HL-60 (cell line): ENCODE data around the gene MOBP.

Source experiments
- DNase-seq, 2 experiments: peaks; one replicate each; pipeline ENCODE4 v3.0.0-alpha.2; 2010 to 2020; ENCODE audit warnings: low read depth in 1 of 2, low spot score in 1 of 2
- H3K27ac ChIP-seq: fragments of 250-450 bp; sonication (Bioruptor Pico); replicated peaks from 2 replicates; pipeline ENCODE4 v1.5.1; 2020; ENCODE audit warnings: mild to moderate bottlenecking, moderate library complexity
- H3K27me3 ChIP-seq: fragments of 250-450 bp; sonication (Bioruptor Pico); 2 replicates; pipeline ENCODE4 v1.5.1; 2021; ENCODE audit warnings: mild to moderate bottlenecking, moderate library complexity; ENCODE audit not compliant: insufficient read depth, poor library complexity, severe bottlenecking
- H3K4me3 ChIP-seq: replicated peaks from 2 replicates; pipeline ENCODE4 v1.5.1; 2011; ENCODE audit warnings: mild to moderate bottlenecking, control low read depth, low read length; ENCODE audit not compliant: insufficient read depth
- CTCF ChIP-seq: IDR thresholded peaks from one replicate; pipeline ENCODE4 v1.5.1; 2011; ENCODE audit warnings: low read length, control low read depth, inconsistent platforms; ENCODE audit not compliant: insufficient read depth
- GABPA ChIP-seq: IDR thresholded peaks from 2 replicates; pipeline ENCODE4 v1.6.1; 2012; ENCODE audit warnings: low read depth
- POLR2AphosphoS5 ChIP-seq: IDR thresholded peaks from 2 replicates; pipeline ENCODE4 v1.6.1; 2012; ENCODE audit warnings: low read depth
- REST ChIP-seq: IDR thresholded peaks from 2 replicates; pipeline ENCODE4 v1.6.1; 2012; ENCODE audit warnings: low read depth; ENCODE audit not compliant: insufficient replicate concordance
- SPI1 ChIP-seq: IDR thresholded peaks from 2 replicates; pipeline ENCODE4 v1.6.1; 2012; ENCODE audit warnings: low read depth, mild to moderate bottlenecking, borderline replicate concordance

The MOBP gene

GRCh38 chr3:39428745-39429201 lies 38.7 kb upstream of the MOBP start:
- DNase-seq = no peak
- no peak overlapping the region for H3K27ac ChIP-seq
- H3K27me3 ChIP-seq = no peaks in the 10 kb centered on the region
- H3K4me3 ChIP-seq = no peak overlapping the region
- no peak for TF ChIP-seq SPI1
- no peak for TF ChIP-seq CTCF
- no peak for TF ChIP-seq REST
- no peak for TF ChIP-seq POLR2AphosphoS5

GRCh38 chr3:39429466-39429865 lies 38.0 kb upstream of the MOBP start:
- TF ChIP-seq GABPA = no peak
- no peak for TF ChIP-seq POLR2AphosphoS5
- TF ChIP-seq CTCF = no peak
- TF ChIP-seq REST = no peak
- no peak for TF ChIP-seq SPI1
- no peak for DNase-seq
- H3K27ac ChIP-seq = no peak overlapping the region
- no peaks in the 10 kb centered on the region for H3K27me3 ChIP-seq
- H3K4me3 ChIP-seq = no peak overlapping the region

- Histone ChIP-seq H3K27me3 (no peaks in the 10 kb centered on the region), H3K4me3 (no peak overlapping the region), H3K27ac (no peak overlapping the region)
- no peak for DNase-seq
- TF ChIP-seq GABPA = no peak
- no peak for TF ChIP-seq CTCF
- TF ChIP-seq REST = no peak
- no peak for TF ChIP-seq POLR2AphosphoS5
- TF ChIP-seq SPI1 = no peak
Measured at GRCh38 chr3:39432342-39432741, 35.1 kb upstream of the MOBP start.
